ENCODE measurements around the gene WHRN.

Gene WHRN

DNA sequence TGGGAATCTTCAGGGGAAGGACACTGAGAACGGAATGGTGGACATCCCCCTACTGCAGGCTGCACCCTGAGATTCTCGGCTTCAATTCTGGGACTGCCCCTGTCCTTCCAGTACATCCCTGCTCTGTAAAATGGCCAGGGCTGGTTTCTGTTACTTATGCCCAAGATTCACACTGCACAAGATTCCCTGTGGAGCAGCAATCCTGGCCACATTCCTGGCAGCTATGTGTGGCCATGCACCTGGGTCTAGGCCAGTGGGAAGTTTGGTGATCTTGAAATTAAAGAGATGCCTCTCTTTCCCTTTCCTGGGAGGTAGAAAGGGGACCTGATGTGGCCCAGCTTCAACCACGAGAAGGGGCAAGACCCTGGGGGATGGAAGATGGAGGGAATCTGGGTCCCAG is 27.6 kb downstream of the WHRN start:
- TF ChIP-seq FOXP2 (optimal IDR thresholded peaks at IDR 0.05; ENCODE audit: control extremely low read depth, extremely low read length, insufficient read depth) (no peak), POLR2AphosphoS5 (IDR thresholded peaks at IDR 0.05; ENCODE audit: borderline replicate concordance, low read depth, low read length) (no peak), EZH2 (IDR thresholded peaks at IDR 0.05) (no peak)
- no peak overlapping the region for H3K4me3 ChIP-seq
- H3K9ac ChIP-seq (ENCODE audit: insufficient read length): no peak overlapping the region
- no peak for DNase-seq (ENCODE audit: low read depth, low spot score)
- H3K27ac ChIP-seq: no peak overlapping the region
- H3K9me3 ChIP-seq (ENCODE audit: low read depth, low read length): no peaks in the 10 kb centered on the region
- H3K36me3 ChIP-seq (ENCODE audit: insufficient read depth, low read length): no peaks in the 10 kb centered on the region; the same call in 1 of the 2 replicates

DNA sequence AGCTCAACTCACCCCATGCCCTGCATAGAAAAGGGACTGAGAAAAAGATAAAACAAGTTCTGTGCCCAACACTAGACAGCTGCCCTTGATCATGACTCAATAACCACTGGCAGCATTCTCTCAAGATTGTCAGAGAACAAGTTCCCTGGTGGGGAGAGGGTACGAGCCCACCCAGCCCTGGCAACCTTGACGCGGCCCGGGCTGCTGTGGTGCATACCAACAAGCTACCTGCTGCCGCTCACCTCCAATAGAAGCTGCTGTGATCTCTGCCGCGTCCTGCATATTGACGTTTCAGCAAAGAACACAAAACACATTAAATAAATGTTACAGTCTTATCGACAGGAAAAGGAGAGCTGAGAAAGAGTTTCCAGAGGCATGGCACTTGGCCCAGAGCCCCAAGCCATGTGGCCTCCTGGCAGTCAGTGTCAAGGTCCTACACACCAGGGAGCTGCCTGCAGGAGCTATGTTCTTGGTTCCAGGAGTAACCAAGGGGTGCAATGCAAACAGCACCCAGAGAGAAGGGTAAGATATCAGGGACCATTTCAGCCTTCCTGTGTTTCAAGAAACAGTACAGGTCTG is 28.3 kb downstream of the WHRN start:
- Histone ChIP-seq H3K4me3 (no peak overlapping the region), H3K27ac (no peak overlapping the region), H3K9me3 (ENCODE audit: low read depth, low read length) (no peaks in the 10 kb centered on the region), H3K9ac (ENCODE audit: insufficient read length) (no peak overlapping the region), H3K36me3 (ENCODE audit: insufficient read depth, low read length) (no peaks in the 10 kb centered on the region; the same call in 1 of the 2 replicates)
- DNase-seq (ENCODE audit: low read depth, low spot score): no peak
- no peak for TF ChIP-seq EZH2 (IDR thresholded peaks at IDR 0.05)
- TF ChIP-seq POLR2AphosphoS5 (IDR thresholded peaks at IDR 0.05; ENCODE audit: borderline replicate concordance, low read depth, low read length): no peak
- TF ChIP-seq FOXP2 (optimal IDR thresholded peaks at IDR 0.05; ENCODE audit: control extremely low read depth, extremely low read length, insufficient read depth): no peak

DNA sequence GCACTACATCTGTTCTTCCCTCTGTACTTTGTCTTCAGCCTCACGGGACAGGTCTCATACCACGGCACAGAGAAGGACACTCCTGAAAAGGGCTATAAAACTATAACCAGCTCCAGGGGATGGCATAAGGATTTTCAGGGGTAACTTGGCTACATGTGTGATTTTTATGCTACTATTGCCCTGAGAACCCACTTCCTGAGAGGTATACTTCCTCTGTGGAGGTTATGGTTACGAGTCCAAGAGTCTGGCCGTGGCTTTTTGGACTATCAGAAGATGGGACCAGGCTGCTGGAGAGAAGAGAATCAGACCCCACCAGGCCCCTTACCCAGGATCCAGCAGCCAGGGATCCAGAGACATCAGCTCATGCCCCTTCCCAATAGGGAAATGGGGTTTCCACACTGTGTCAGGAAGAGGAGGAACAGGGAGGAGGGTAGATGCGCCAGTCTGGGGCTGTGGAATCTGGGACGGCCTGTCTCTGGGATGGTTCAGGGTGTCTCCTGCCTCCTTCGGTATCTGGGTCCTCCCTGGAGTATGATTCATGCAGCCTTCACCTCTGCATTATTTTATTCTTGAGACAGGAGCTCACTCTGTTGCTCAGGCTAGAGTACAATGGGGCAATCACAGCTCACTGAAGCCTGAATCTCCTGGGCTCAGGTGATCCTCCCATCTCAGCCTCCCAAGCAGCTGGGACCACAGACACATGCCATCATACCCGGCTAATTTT is 29.7 kb downstream of the WHRN start:
- no peak for DNase-seq (ENCODE audit: low read depth, low spot score)
- H3K4me3 ChIP-seq: no peak overlapping the region
- no peaks in the 10 kb centered on the region; the same call in 1 of the 2 replicates for H3K36me3 ChIP-seq (ENCODE audit: insufficient read depth, low read length)
- H3K27ac ChIP-seq: no peak overlapping the region
- TF ChIP-seq EZH2 (IDR thresholded peaks at IDR 0.05) (no peak), POLR2AphosphoS5 (IDR thresholded peaks at IDR 0.05; ENCODE audit: borderline replicate concordance, low read depth, low read length) (no peak), FOXP2 (optimal IDR thresholded peaks at IDR 0.05; ENCODE audit: control extremely low read depth, extremely low read length, insufficient read depth) (no peak)
- no peak overlapping the region for H3K9ac ChIP-seq (ENCODE audit: insufficient read length)
- no peaks in the 10 kb centered on the region for H3K9me3 ChIP-seq (ENCODE audit: low read depth, low read length)

DNA sequence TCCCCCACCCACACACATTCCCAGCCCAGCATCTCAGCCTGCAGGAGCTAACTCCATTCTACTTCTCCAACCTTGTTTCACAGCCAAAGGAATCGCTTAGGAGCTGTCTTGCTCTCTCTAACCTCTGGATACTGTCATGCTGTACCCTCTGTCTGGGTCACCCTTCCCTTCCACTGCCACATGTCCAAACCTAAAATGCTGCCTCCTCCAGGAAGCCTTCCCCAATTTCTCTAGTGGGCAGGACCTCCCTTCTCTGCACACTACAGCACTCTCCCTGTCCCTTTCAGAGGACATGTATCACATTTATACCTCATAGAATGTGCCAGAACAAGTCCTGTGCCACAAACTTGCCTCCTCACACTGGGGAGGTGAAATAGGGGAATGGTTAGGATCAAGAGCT is 30.8 kb downstream of the WHRN start:
- Histone ChIP-seq H3K36me3 (ENCODE audit: insufficient read depth, low read length) (no peaks in the 10 kb centered on the region; the same call in 1 of the 2 replicates), H3K27ac (no peak overlapping the region), H3K9ac (ENCODE audit: insufficient read length) (no peak overlapping the region), H3K9me3 (ENCODE audit: low read depth, low read length) (no peaks in the 10 kb centered on the region), H3K4me3 (no peak overlapping the region)
- DNase-seq (ENCODE audit: low read depth, low spot score): no peak
- TF ChIP-seq FOXP2 (optimal IDR thresholded peaks at IDR 0.05; ENCODE audit: control extremely low read depth, extremely low read length, insufficient read depth) (no peak), EZH2 (IDR thresholded peaks at IDR 0.05) (no peak), POLR2AphosphoS5 (IDR thresholded peaks at IDR 0.05; ENCODE audit: borderline replicate concordance, low read depth, low read length) (no peak)

DNA sequence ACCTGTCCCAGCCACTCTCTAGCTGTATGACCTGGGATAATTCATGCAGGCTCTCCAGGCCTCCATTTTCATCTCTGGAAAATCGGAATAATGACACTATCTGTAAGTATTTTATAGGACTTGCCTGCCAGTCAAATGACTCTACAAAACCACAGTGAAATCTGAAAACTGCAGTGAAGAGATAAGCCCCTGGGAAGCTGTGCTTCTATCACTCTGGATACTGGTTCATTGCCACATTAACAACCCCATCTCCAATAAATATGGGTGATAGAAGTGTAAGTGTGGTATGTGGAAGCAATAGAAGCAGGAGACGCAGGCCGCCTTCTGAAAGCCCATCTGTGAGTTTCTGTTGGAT is 31.8 kb downstream of the WHRN start:
- Histone ChIP-seq H3K9me3 (ENCODE audit: low read depth, low read length) (no peaks in the 10 kb centered on the region), H3K4me3 (no peak overlapping the region), H3K27ac (no peak overlapping the region), H3K9ac (ENCODE audit: insufficient read length) (no peak overlapping the region), H3K36me3 (ENCODE audit: insufficient read depth, low read length) (no peaks in the 10 kb centered on the region; the same call in 1 of the 2 replicates)
- TF ChIP-seq FOXP2 (optimal IDR thresholded peaks at IDR 0.05; ENCODE audit: control extremely low read depth, extremely low read length, insufficient read depth) (no peak), POLR2AphosphoS5 (IDR thresholded peaks at IDR 0.05; ENCODE audit: borderline replicate concordance, low read depth, low read length) (no peak), EZH2 (IDR thresholded peaks at IDR 0.05) (no peak)
- no peak for DNase-seq (ENCODE audit: low read depth, low spot score)

DNA sequence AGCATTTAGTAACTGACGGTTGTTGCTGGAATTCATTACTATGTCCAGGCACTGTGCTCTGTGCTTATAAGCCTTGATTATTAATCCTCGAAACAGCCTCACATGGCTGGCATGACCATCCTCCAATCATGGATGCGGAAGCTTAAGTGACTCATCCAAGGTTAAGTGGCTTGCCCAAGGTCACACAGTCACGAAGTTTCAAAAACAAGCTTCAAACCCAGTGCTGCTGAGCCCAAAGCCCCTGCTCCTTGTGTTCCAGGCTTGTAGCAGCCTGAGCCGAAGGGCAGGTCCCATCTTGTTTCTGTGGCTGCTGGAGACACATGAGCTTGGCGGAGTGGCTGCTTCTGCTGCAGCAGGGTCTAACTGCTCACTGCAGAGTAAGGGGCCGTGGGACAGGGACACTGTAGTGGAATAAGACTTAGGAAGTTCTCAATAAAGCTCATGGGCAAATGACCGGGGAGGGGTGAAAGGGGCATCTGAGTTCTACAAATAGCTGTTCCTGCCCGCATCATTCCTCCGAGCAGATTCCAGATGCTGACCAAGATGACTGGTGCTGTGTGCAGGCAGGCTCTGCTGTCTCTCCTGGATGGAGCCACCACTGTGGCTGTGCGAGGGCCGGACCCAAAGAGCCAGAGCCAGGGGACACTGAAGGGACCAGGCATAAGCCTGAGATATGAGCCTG is 32.4 kb downstream of the WHRN start:
- no peak for TF ChIP-seq POLR2AphosphoS5 (IDR thresholded peaks at IDR 0.05; ENCODE audit: borderline replicate concordance, low read depth, low read length)
- no peak for TF ChIP-seq EZH2 (IDR thresholded peaks at IDR 0.05)
- no peak for TF ChIP-seq FOXP2 (optimal IDR thresholded peaks at IDR 0.05; ENCODE audit: control extremely low read depth, extremely low read length, insufficient read depth)
- Histone ChIP-seq H3K9ac (ENCODE audit: insufficient read length) (no peak overlapping the region), H3K4me3 (no peak overlapping the region), H3K9me3 (ENCODE audit: low read depth, low read length) (no peaks in the 10 kb centered on the region), H3K36me3 (ENCODE audit: insufficient read depth, low read length) (no peaks in the 10 kb centered on the region; the same call in 1 of the 2 replicates), H3K27ac (no peak overlapping the region)
- DNase-seq (ENCODE audit: low read depth, low spot score): no peak

DNA sequence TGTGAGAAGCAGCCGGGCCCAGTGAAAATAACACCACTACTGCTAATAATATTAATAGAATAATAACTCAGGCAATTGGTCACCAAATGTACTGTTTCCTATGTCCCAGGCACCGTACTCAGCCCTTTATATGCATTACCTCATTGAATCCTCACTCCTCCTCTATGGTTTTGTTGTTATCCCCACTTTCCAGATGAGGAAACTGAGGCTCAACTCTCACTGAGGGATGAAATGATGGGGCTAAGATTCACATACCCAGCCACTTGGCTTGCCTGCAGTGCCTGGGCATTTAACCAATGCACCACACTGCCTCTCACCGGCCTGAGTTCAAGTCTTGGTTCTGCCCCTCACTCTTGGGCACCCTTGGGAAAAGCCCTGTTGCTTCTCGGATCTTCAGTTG is 34.1 kb downstream of the WHRN start:
- TF ChIP-seq FOXP2 (optimal IDR thresholded peaks at IDR 0.05; ENCODE audit: control extremely low read depth, extremely low read length, insufficient read depth) (no peak), POLR2AphosphoS5 (IDR thresholded peaks at IDR 0.05; ENCODE audit: borderline replicate concordance, low read depth, low read length) (no peak), EZH2 (IDR thresholded peaks at IDR 0.05) (no peak)
- H3K36me3 ChIP-seq (ENCODE audit: insufficient read depth, low read length): no peaks in the 10 kb centered on the region
- no peak overlapping the region for H3K4me3 ChIP-seq
- no peak overlapping the region for H3K27ac ChIP-seq
- no peak overlapping the region for H3K9ac ChIP-seq (ENCODE audit: insufficient read length)
- DNase-seq (ENCODE audit: low read depth, low spot score): no peak
- no peaks in the 10 kb centered on the region for H3K9me3 ChIP-seq (ENCODE audit: low read depth, low read length)

DNA sequence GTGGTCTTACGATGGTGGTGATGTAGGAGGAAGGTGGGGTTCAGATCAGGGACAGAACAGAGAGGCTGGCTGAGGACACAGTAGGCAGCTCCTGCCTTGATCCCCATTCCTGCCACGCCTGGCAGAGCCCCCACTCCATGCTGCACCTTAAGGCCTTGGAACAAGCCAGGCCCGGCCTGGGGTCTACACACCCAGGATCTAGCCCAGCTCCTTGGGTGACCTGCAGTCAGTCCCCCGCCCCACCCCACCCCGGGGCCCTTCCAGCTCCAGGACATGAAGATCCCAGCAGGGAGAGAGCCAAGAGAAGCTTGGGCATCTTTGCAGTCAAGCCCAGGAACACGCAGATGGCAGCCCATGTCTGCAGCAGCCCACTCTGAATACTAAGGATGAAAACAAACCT is 34.7 kb downstream of the WHRN start:
- Histone ChIP-seq H3K36me3 (ENCODE audit: insufficient read depth, low read length) (no peaks in the 10 kb centered on the region), H3K4me3 (no peak overlapping the region), H3K9me3 (ENCODE audit: low read depth, low read length) (no peaks in the 10 kb centered on the region), H3K27ac (no peak overlapping the region), H3K9ac (ENCODE audit: insufficient read length) (no peak overlapping the region)
- no peak for DNase-seq (ENCODE audit: low read depth, low spot score)
- TF ChIP-seq POLR2AphosphoS5 (IDR thresholded peaks at IDR 0.05; ENCODE audit: borderline replicate concordance, low read depth, low read length): no peak
- no peak for TF ChIP-seq FOXP2 (optimal IDR thresholded peaks at IDR 0.05; ENCODE audit: control extremely low read depth, extremely low read length, insufficient read depth)
- TF ChIP-seq EZH2 (IDR thresholded peaks at IDR 0.05): no peak

Data from SK-N-MC (cell line).